GM19099 (cell line): Measurements from ENCODE around the gene SLC35G3.

Source experiments
- POLR2A ChIP-seq: IDR thresholded peaks from 3 replicates; pipeline ENCODE4 v1.6.1; 2011; ENCODE audit warnings: low read depth; ENCODE audit not compliant: insufficient read length; ENCODE audit errors: extremely low read depth

The SLC35G3 gene

GRCh38 chr17:35149941-35150340 lies 44.3 kb downstream of the SLC35G3 start:
- no peak for TF ChIP-seq POLR2A

DNA sequence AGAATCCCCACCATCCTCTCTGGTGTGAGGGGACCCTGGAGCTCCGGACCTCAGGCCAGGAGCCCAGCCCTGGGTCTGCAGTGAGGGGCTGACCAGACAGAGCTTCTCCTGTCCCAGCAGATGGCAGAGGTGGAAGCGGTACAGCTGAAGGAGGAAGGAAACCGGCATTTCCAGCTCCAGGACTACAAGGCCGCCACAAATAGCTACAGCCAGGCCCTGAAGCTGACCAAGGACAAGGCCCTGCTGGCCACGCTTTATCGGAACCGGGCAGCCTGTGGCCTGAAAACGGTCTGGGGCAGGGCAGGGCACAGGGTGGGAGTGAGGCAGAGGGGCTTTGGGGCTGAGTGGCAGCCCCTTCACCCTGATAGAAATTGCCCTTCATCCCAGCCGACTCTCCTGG lies 46.0 kb downstream of the SLC35G3 start:
- TF ChIP-seq POLR2A, result no peak

- TF ChIP-seq POLR2A, result no peak
Observed at GRCh38 chr17:35147375-35147905, 46.8 kb downstream of the SLC35G3 start, which contains the start of gene UNC45B. TSS of gene UNC45B (plus strand) at chr17:35147817. CDS start at chr17:35148264, 447 bp downstream.

GRCh38 chr17:35146214-35146833 lies 47.9 kb downstream of the SLC35G3 start:
- TF ChIP-seq POLR2A, result no peak

DNA sequence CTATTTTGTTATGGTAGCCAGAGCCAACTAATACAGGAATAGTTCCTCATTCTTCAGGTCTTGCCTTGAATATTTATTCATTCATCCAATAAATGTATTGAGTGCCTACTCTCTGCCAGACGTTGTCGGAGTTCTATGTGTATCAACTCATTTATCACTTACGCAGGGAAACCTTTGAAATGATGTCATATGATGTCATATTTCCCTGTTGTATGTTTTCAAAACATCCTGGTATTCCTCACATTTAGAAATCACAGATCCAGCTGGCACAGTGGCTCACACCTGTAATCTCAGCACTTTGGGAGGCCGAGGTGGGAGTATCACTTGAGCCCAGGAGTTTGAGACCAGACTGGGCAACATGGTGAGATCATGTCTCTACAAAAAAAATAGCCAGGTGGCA lies 49.4 kb downstream of the SLC35G3 start:
- no peak for TF ChIP-seq POLR2A
